GM19023 (cell line): ENCODE data around the gene KDM4C.

ENCODE experiments used
- ATAC-seq: cut with Tn5 transposase; IDR thresholded peaks from one replicate; pipeline ENCODE4 v1.9.1; 2021; ENCODE audit warnings: mild to moderate bottlenecking, moderate library complexity; ENCODE audit not compliant: unreplicated experiment

KDM4C gene

DNA sequence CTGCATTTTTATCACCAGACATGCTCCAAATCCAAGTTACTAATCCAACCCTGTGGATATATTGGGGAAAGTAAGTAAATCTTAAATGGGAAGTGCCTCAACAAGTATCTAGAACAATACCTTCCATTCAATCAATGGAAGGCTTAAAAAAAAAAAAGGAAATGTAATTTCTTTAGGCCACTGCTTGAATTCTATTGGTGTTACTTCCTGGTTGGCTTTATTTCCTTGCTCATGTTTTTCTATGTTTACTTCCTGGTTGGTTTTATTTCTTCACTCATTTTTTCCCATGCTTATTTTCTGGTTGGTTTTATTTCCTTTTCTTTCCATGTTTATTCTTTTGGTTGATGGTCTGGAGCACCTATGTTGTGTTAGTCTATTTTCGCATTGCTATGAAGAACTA, 363.9 kb downstream of the KDM4C start:
- no peak for ATAC-seq

DNA sequence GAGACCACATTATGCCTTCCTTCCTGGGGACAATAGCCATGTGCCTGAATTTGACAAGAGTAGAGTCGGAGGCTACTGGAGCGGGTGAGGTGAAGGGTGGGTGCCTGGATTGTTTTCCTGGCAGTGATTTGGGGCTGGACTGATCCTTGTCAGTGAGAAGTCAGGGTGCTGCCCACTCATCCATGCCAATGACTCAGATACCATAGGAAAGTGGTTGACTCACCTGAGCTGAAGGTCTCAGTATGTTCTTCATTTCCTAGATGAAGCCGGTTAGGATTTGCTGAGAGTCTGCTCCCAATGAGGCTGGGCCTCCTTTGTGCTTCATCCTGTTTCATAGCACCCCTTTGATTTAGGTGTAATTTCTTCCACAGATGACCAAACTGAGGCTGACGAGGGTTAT, 366.0 kb downstream of the KDM4C start:
- no peak for ATAC-seq

DNA sequence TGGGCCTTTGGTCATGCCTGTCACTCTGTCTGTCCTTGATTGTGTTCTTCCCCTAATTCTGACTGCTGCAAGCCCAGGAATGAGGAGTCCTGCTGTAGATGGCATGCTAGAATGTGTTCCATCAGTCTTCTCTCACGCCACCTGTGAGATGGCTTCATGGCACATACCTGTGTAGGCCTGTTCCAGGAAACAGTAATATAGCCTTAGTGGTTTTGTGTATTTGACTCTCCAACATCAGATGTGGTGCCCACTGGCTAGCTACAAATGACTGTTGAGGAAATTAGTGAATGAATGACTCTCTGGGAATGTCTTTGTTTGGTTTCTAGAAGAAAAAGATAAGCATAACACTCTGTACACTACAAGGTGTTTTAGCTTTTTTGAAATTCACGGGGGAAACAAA, 367.5 kb downstream of the KDM4C start:
- ATAC-seq = no peak

DNA sequence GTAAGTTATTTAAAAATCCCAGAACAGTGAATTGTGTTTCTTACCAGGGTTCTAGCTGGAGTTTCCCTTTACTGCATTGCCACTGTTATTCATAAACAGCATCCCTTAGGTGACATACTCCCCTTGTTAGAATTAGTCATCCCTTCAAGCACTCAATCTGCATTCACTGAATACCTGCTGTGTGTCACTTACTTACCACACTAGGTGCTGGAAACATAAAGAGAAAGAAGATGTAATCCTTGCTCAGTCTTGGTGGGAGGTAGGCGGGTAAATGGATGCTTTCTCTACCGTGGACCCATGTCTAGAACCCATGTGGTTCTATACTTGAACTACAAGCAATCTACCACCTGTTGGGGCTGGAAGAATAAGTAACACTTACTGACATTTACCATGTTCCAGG, 371.6 kb downstream of the KDM4C start:
- ATAC-seq = no peak

DNA sequence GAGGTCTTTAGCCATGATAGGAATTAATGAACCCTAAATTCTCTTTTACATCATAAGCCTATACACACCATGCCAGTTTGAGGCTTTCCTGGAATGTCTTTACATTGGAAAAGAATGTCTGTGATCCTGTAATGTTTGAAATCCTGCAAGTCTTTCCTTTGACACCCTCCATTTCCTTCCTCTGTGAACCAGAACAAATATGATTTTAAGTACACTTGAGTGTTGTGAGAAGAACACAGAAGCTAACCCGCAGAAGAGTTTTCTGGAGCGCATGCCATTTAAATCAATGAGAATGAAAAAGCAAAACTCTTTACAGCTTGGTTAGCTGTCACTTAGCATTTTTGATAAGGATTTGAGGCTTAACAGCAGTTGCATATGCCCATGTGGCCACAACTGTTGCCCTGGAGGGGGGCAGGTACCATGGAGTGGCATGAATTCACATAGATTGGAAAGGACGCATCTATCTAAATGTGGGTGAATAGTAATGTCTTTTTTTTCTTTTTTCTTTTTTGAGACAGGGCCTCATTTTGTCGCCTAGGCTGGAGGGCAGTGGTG, 372.6 kb downstream of the KDM4C start:
- ATAC-seq = no peak

DNA sequence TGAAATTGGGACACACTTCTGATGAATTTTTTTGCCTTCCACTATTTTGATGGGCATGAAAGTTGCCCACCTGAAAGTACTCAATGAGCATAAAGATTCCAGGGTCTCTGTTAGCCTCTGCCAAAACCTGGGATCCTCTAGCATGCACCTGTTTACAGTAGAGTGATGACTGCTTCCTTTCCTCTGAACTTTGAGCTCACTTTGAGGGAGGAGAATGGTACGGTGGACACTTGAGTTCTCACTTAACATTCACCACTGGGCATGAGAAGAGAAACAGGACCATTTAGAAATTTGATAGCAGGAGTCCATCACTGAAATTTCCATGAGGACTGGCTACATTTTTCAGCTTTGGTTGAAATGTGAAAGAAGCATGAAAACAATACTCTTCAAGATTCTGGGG, 374.8 kb downstream of the KDM4C start:
- ATAC-seq = no peak

DNA sequence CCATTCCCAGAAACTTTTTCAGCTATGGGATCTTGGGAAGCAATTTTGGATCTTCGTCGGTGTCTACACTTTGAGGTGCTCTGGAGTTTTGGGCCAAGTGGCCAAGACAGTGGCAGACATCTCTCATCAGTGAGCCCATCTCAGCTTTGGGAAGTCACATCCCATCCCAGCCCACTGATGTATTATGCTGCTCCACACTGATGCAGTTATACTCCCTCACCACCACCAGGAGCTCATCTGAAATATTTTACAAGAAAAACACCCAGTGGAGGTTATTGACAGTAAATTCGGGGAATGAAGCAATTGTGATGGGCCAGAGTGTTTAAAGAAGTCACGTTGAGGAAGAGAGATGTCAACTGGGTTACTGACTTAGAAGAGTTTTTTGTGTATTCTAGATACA, 378.0 kb downstream of the KDM4C start:
- no peak for ATAC-seq

DNA sequence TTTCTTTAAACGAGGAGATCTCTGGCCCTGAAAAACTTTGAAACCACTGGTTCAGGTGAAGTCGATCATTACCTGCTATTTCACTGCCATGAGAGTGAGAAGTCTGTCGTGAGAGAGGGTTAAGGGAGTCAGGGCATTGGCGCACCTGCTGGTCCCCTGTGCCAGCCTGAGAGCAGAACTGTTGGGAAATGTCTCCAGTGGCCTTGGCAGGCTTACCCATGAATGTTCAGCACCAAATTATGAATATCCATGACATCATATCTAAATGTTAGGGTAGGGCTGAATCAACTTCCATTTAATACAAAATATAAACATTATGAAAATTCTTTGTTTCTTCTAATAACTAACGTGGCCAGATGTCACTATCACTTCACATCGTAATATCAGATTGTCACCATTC, 379.3 kb downstream of the KDM4C start:
- ATAC-seq = no peak

DNA sequence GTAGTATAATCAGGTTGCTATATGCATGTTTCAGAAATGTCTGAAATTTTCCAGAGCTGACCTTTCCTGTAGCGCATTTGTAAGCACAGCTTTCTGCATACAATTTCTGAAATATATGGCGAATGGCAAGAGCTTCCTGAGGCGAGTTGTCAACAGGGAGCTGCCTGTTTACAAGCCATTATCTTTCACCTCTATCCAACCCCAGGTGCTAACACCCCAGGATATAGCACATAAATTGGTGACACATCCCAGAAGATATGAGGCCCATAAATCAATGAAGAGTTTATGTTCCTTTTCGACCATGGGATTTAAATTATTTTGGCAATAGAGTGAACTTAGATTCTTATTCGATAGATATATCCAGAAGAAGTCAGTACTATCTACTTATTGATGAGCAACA, 379.8 kb downstream of the KDM4C start:
- no peak for ATAC-seq

DNA sequence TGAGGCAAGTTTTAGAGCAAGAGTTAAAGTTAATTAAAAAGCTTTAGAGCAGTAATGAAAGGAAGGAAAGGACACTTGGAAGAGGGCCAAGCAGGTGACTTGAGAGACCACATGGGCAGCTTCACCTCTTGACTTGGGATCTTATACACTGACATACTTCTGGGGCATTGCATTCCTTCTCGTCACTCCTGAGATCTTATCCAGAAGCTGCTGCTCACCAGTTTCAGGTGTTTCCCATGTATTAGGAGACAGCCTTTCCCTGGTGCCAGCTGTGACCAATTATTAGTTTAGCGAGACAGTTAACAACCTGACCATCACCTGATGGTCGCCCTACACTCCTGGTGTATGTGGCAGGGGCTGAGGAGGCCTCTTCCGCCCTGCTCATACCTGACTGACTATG, 382.1 kb downstream of the KDM4C start:
- ATAC-seq = no peak

DNA sequence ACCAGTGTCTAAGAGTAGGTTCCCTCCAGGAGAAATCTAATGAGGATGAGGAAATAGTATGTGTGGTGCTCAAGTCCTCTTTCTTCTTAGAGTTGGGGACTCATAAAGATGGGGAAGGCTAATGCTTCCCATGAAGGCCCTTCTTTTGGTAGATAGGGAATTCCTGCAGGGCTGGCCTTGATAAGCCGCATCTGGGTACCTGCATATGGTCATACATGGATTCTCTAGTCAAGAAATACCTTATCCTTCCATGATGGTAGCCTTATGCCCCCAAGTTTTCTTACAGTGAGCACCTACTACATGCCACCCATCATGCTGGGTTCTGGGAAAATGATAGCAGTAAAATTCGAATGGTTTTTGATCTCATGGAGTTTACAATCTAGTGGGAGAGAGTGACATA, 382.6 kb downstream of the KDM4C start:
- no peak for ATAC-seq

DNA sequence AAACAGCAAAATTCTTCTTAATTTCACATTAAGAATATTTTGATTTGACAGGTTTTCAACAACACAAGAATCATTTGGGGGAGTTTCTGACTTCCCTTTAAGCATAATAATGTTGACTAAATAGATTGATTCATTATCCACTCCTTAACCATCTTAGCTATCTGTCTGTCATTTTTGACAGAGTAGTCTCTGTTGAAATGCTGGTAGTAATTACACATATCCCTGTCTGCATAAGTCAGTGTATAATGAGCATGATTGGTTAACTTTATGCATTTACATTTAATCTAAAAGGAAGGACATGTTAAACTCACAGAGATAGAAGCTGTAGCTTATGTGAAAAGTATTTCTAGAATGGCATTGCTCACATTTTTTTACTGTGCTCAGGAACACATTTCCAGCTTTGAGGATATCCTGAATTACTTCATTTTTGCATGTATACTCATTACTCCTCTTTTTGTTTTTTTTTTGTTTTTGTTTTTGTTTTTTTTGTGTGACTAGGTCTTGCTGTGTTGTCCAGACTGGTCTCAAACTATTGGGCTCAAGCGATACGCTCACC, 385.9 kb downstream of the KDM4C start:
- ATAC-seq = no peak

DNA sequence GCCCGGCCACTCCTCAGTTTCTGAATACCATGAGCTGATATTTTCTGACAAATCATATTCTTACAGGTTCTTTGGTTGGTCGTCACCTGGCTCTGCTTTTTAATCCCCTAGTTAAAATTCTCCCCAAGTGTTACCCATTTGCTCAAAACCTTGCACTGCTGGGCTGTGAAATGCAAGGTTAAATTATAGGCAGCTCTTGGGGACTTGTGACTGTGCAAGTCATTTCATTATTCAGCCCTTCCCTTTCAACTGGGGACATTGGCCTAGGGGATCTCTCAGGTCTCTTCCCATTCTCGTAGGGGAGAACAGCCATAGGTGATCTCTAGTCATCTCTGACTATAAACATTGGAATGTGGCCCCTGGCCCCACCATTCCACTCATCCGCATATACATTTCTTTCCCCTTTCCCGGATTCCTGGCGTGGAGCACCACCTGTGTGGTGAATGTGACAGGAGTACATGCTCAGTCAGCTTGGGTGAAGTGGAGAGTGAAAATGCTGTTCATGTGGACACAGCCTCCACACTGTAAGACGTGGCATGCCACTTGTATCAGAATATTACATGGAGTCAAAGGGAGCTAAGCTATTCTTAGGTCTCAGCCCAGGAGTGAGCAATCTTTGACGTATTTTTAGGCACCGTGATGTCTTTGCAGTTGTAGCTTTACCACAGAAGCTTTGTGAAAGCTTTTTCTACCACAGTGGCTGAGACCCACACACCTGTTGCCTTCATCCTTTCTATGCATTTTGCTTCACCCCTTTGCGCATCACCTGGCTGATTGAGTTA, 386.7 kb downstream of the KDM4C start:
- no peak for ATAC-seq

DNA sequence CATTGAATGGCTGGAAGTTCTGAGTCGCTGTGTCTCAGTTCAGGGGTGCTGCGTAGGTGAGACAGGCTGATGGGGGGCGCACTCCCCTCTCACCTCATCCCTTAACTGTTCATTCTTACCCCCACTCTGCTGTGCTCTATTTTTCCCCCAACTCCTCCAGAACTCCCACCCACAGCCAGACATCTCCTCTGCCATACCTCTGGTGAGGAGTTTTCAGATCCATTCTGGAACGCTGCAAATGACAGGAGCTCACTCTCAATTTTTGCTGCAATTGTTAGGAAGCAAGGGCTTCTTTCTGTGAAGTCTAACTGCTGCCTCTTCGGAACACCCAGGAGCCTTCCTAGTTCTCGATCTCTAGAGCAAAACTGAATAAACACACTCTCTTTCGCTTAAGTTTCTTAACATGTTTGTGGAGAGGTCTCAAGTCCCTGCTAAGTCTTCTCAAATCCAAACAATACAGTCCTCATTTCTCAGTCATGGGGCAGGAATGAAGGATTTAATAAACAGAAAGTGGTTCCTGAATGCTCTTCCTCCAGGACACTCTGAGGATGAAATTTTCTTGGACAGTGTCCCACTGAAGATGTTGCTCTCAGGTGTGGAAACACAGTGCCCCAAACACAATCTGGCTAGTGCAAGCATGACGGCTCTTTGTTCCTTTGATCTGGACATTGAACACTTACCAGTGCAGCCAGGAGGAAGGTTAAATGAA, 387.7 kb downstream of the KDM4C start:
- no peak for ATAC-seq

DNA sequence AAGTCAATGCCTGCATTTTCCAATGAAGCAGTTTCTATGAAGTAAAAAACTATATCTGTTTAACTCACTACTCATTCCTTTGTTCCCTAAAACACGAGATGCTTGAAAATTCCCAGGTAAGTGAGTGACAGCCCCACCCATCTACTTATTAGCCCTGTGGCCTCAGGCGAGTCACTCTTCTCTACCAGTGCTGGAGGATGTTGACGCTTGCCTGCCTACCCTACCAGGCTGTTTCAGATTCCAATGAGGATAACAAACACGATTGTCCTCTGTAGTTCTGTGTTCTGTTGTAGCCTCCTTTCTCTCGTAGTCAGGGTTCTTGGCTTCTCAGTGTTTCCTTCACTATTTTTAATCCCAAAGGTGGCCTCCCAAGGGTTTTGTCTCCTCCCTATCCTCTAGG, 388.8 kb downstream of the KDM4C start:
- no peak for ATAC-seq

DNA sequence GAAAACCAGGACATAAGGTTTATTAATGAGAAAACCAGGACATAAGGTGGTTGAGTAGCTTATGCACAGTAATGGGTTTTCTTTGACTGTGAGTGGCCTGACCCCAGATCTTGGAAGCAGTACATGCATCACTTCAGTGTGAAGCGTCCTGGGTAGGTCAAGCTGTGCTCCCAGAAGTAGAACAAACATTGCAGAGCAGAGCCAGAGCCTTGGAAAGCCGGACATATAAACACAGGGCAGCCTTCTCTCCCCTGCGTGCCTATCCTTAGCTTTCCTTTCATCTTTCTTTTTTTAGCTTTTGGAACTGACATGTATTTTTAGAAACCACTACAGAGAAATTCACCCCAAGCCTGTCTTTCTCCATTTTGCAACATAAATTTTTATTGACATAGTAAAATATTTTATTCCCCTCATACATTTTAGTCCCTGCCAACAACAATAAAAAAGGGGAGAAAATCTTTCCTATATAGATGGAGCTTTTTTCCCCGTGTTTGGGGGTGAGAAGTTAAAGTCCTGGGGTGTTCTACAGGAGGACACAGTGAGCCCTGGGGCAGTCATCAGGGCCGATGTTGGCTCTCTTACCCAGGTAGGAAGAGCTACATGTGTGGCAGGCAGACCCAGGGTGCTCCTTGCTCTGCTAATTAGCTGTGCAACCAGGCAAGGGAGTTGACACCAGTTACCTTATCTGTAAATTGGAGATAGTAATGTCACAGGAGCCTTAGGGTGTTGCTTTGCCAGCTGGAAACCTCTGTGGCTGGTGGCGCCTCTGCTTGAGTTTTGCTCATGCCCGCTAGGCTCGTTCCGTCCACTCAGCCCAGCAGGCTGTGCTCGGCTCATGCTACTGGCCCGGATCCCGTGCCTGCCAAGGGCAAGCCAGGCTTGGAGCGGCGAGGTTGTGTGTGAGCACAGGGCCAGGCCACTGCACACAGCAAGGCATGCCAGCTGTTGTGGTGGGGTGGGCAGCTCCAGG, 389.6 kb downstream of the KDM4C start:
- no peak for ATAC-seq

DNA sequence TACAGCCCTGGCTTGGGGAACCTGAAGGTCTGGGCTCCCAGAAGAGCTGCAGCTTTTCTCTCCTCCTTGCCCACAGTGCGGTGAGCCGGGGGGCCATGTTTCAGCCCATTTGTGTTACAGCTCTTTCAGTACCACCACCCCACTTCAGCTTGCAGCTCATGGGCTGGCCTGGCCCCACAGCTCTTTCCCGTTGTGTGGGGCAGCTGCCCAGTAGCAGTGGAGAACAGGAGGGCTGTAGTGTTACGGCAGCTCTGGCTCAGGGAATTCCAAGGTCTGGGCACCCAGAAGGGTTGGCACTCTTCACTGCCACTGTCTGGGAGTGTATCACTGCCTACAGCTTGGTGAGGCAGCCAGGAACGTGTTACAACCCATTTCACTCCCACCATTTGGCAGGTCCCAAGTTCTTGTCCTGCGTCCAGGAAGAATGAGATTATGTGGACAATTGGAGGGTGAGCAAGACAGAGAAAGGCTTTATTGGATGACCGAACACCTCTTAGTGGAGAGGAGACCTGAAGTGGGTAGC, 390.5 kb downstream of the KDM4C start:
- no peak for ATAC-seq

DNA sequence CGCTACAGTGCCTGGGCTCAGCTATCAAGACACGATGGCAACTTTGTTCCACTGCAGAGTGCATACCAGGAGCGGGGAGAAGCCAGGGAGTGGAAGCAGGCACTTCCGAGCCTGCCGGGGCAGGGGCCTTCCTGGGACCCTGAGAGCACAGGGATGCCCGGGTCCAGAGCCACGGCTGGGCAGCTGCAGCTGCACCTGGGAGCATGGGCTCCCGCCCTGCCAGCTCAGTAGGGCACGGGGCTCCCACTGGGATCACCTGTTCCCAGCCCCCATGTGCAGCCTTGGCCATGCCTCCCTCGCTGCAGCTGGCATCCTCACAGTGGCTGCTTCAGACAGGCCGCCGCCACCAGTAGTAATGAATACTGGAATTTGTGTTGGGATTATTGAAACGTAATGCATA, 391.5 kb downstream of the KDM4C start:
- ATAC-seq = no peak

DNA sequence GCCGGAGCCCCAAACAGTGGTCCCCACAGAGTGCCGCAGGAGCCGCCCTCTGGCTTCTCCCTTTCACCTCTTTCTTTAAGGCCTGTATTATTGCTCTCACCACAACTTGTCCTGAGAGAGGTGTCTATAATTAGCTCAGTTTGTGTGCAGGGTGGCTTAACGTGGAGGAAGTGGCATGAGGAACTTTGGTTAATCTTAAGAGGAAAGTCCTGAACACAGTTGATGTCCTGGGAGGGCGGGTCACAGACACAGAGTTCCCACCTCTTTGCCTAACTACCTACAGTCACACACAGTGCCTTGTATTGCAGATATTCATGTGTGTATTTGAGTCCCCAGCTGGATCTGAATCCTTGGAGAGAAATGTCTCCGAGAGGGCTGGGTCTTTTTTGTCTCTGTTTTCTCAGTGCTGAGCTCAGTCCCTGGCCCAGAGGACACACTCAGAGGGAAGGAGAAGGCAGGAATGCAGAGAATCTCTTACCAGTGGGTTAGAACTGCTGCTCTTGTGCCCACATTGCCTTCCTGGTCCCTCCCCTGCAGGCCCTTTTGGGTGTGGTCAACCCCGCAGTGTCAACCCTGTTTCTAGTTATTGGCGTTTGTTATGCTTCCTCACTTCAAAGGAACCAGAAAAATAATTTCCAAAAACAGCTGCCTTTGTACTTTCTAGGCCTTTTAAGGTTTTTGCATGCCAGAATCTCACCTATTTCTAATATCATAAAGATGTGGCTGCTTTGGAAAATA, 392.5 kb downstream of the KDM4C start:
- ATAC-seq = no peak

DNA sequence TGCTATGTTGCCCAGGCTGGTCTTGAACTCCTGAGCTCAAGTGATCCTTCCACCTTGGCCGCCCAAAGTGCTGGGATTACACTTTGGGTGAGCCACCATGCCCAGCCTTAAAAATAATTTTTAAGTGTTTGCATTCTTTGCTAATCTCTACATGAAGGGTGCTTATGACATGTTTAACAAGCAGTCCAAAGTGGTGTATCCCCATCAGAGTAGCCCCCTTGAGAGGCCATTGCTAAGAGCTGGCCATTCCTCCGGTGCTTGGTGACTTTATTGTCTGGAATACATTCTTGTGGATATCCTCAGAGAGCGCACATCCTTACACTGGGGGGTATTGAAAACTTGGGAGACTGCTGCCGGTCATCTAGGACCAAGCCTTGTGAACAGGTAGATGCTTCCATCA, 395.4 kb downstream of the KDM4C start:
- ATAC-seq = no peak
